HEK293T (cell line): ENCODE data around the gene L3MBTL3.
"Not testable (repeated sequence)": the region's sequence is repeated elsewhere in the genome, so short reads cannot be mapped to it uniquely, and the experiment has no call there.

Source experiments
- CTCF ChIA-PET: fragments of 350-600 bp; formaldehyde crosslinking; extraction: SDS; loops from one replicate; lab custom pipeline; 2021; ENCODE audit warnings: antibody characterized with exemption, inconsistent platforms; lab: Yijun Ruan, JAX
- POLR2A ChIA-PET: fragments of 350-600 bp; formaldehyde crosslinking; extraction: SDS; loops from one replicate; lab custom pipeline; 2020; ENCODE audit warnings: antibody characterized with exemption, inconsistent platforms; lab: Yijun Ruan, JAX
- DNase-seq: peaks from one replicate; pipeline ENCODE4 v3.0.0; 2012; ENCODE audit warnings: mixed read lengths; ENCODE audit errors: extremely low spot score
- ARNT ChIP-seq: fragments of 450-650 bp; IDR thresholded peaks from 2 replicates; pipeline ENCODE4 v1.6.1; 2017; ENCODE audit warnings: mild to moderate bottlenecking
- BHLHE40 ChIP-seq: fragments of 450-650 bp; IDR thresholded peaks from 2 replicates; pipeline ENCODE4 v1.6.1; 2016; ENCODE audit warnings: mild to moderate bottlenecking, moderate library complexity, borderline replicate concordance
- CTBP1 ChIP-seq: fragments of 450-650 bp; IDR thresholded peaks from 2 replicates; pipeline ENCODE4 v1.6.1; 2016; ENCODE audit warnings: borderline replicate concordance
- ELF4 ChIP-seq: fragments of 450-650 bp; IDR thresholded peaks from 2 replicates; pipeline ENCODE4 v1.6.1; 2017; ENCODE audit warnings: antibody characterized with exemption
- FOXA1 ChIP-seq: fragments of 450-650 bp; IDR thresholded peaks from 2 replicates; pipeline ENCODE4 v1.6.1; 2016; ENCODE audit warnings: mild to moderate bottlenecking
- FOXK2 ChIP-seq: fragments of 450-650 bp; IDR thresholded peaks from 2 replicates; pipeline ENCODE4 v1.6.1; 2016; ENCODE audit warnings: mild to moderate bottlenecking
- FOXM1 ChIP-seq: fragments of 450-650 bp; IDR thresholded peaks from 2 replicates; pipeline ENCODE4 v1.6.1; 2017; ENCODE audit warnings: mild to moderate bottlenecking, borderline replicate concordance
- HDGF ChIP-seq: fragments of 450-650 bp; IDR thresholded peaks from 2 replicates; pipeline ENCODE4 v1.6.1; 2017; ENCODE audit warnings: antibody characterized with exemption, borderline replicate concordance
- L3MBTL2 ChIP-seq: fragments of 450-650 bp; conservative IDR thresholded peaks from 2 replicates; pipeline ENCODE4 v1.6.1; 2016; ENCODE audit warnings: mild to moderate bottlenecking
- LEF1 ChIP-seq: fragments of 450-650 bp; IDR thresholded peaks from 2 replicates; pipeline ENCODE4 v1.6.1; 2017; ENCODE audit warnings: mild to moderate bottlenecking, borderline replicate concordance
- NFRKB ChIP-seq: fragments of 450-650 bp; IDR thresholded peaks from 2 replicates; pipeline ENCODE4 v1.6.1; 2016; ENCODE audit warnings: mild to moderate bottlenecking, moderate library complexity
- SP1 ChIP-seq: fragments of 450-650 bp; IDR thresholded peaks from 2 replicates; pipeline ENCODE4 v1.6.1; 2017
- SUZ12 ChIP-seq: fragments of 450-650 bp; IDR thresholded peaks from 2 replicates; pipeline ENCODE4 v1.6.1; 2016; ENCODE audit warnings: mild to moderate bottlenecking
- TARDBP ChIP-seq: fragments of 450-650 bp; IDR thresholded peaks from 2 replicates; pipeline ENCODE4 v1.6.1; 2016
- ZNF384 ChIP-seq: fragments of 450-650 bp; IDR thresholded peaks from 2 replicates; pipeline ENCODE4 v1.6.1; 2016
- TF ChIP-seq, protein P1 (sequence below): fragments of 450-650 bp; IDR thresholded peaks from 2 replicates; pipeline ENCODE4 v1.6.1; 2016

The L3MBTL3 gene

DNA sequence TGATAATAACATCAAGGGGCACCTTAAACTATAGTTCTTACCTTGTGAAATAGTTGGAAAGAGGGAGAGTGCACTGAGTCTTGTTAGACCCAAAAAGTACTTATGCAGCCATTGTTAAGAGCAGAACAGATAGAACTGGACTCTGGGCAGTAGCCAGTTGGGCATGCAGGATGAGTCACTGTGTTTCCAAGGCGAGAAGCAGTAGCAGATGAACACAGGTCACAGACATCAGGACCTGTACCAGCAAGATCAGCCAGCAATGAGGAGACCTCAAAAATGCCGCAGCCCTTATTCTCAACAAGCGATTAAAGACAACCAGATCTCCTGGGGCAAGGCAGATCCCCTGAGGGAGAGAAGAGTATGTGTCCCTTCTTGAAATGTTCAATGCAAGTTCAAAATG, 125.3 kb downstream of the L3MBTL3 start:
- DNase-seq = no peak
- POLR2A ChIA-PET = interaction anchor here (0.7 kb wide), 1 partner anchor 1592 kb away, joined by 3 read pairs; no protein-coding TSS in a partner anchor
- TF ChIP-seq CTBP1 (no peak), SUZ12 (no peak), ZNF384 (no peak), BHLHE40 (no peak), ARNT (no peak), NFRKB (no peak), LEF1 (no peak), FOXK2 (no peak)
- CTCF ChIA-PET = no interaction called here

DNA sequence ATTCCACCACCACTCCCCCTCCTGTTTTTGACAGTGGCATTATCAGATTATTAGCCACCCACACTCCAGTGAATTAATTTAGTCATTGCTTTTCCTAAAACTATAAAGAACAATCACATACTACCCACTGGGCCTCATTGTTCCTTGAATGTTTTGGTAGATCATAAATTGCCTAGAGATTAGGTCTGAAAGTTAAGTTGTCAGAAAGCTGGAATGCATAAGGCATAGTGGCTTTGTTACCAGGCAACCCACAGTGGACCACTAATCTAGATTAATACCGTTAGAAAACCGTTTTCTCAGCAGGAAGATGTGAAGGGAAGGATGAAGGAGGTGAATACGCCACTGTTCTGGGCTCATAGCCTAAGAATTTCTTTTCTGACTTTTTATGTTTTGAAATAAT, 128.7 kb downstream of the L3MBTL3 start:
- POLR2A ChIA-PET = no interaction called here
- CTCF ChIA-PET = no interaction called here
- no peak for TF ChIP-seq SP1
- no peak for TF ChIP-seq L3MBTL2
- no peak for TF ChIP-seq ZNF384
- TF ChIP-seq SUZ12 = no peak
- no peak for TF ChIP-seq BHLHE40
- TF ChIP-seq ELF4 = no peak
- TF ChIP-seq FOXK2 = no peak
- no peak for TF ChIP-seq ARNT
- TF ChIP-seq, protein P1, sequence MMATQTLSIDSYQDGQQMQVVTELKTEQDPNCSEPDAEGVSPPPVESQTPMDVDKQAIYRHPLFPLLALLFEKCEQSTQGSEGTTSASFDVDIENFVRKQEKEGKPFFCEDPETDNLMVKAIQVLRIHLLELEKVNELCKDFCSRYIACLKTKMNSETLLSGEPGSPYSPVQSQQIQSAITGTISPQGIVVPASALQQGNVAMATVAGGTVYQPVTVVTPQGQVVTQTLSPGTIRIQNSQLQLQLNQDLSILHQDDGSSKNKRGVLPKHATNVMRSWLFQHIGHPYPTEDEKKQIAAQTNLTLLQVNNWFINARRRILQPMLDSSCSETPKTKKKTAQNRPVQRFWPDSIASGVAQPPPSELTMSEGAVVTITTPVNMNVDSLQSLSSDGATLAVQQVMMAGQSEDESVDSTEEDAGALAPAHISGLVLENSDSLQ = no peak
- no peak for TF ChIP-seq LEF1
- no peak for TF ChIP-seq TARDBP
- no peak for TF ChIP-seq CTBP1
- TF ChIP-seq FOXM1 = no peak
- no peak for TF ChIP-seq HDGF
- TF ChIP-seq FOXA1 = no peak
- no peak for DNase-seq

DNA sequence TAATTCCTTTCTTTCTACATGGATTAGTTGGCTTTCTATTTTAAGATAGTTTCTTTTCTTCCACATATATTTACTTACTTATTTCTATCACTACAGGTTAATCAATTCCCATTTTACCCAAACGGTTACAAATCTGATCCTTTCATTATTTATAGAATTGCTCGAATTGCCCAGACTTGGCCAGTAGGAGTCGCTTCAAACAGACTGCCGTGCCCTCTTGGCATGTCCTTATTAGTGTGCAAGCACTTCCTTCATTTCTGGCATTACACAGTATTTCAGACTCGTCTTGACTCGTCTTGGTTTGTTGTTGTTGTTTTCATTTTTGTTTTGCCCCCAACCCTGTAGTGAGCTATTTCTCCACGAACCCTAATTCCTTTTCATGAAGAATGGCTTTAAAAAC, 129.8 kb downstream of the L3MBTL3 start:
- CTCF ChIA-PET = no interaction called here
- DNase-seq = peak; percentile 16
- TF ChIP-seq BHLHE40 = no peak
- TF ChIP-seq L3MBTL2 = no peak
- TF ChIP-seq TARDBP = no peak
- TF ChIP-seq ARNT = no peak
- TF ChIP-seq CTBP1 = no peak
- TF ChIP-seq SUZ12 = no peak
- TF ChIP-seq ZNF384 = no peak
- no peak for TF ChIP-seq FOXK2
- TF ChIP-seq LEF1 = no peak
- TF ChIP-seq HDGF = no peak
- TF ChIP-seq, protein P1 = no peak
- TF ChIP-seq FOXA1 = no peak
- TF ChIP-seq SP1 = no peak
- TF ChIP-seq FOXM1 = no peak
- no peak for TF ChIP-seq ELF4

DNA sequence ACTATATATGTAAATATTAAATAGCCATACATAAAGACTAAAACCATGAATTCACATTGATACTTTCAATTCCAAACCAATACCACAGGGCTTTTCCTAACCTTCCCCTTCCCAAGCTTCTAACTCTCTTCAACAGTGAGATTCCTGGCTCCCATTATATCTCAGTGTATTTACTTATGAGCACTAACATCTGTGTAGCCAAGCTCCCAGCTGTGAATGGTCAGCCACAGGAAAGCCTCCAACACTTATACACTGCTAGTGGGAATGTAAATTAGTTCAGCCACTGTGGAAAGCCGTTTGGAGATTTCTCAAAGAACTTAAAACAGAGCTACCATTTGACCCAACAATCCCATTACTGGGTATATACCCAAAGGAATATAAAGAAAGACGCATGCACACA, 130.6 kb downstream of the L3MBTL3 start:
- POLR2A ChIA-PET, DNase-seq, CTCF ChIA-PET: not testable (repeated sequence)

More for the DNA sequence above, 129.8 kb downstream of the L3MBTL3 start:
- POLR2A ChIA-PET = no interaction called here

DNA sequence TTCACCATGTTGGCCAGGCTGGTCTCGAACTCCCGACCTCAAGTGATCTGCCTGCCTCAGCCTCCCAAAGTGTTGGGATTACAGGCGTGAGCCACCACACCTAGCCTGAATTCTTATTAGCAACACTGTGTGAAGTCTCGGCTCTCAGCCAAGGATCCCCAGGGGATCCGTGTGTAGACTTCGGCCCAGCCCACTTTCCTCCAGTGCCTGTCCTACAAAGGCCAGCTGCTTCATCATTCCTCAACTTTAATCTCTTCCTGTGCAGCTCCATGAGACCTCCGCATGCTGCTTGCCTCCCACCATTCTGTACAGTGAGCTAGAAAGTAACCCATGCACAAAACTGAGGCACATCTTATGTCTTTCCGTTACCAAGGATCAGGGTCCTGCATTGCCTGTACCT, 132.5 kb downstream of the L3MBTL3 start:
- no peak for TF ChIP-seq HDGF
- TF ChIP-seq FOXM1 = no peak
- TF ChIP-seq, protein P1 = no peak
- no peak for TF ChIP-seq SUZ12
- TF ChIP-seq LEF1 = no peak
- no peak for TF ChIP-seq ARNT
- no peak for TF ChIP-seq TARDBP
- no peak for TF ChIP-seq NFRKB
- TF ChIP-seq SP1 = no peak
- TF ChIP-seq CTBP1 = no peak
- TF ChIP-seq ELF4 = no peak
- no peak for TF ChIP-seq FOXK2
- TF ChIP-seq FOXA1 = no peak
- TF ChIP-seq L3MBTL2 = no peak
- no peak for TF ChIP-seq ZNF384
- TF ChIP-seq BHLHE40 = no peak
- ChIA-PET CTCF (no interaction called here), POLR2A (no interaction called here)
- DNase-seq = no peak

DNA sequence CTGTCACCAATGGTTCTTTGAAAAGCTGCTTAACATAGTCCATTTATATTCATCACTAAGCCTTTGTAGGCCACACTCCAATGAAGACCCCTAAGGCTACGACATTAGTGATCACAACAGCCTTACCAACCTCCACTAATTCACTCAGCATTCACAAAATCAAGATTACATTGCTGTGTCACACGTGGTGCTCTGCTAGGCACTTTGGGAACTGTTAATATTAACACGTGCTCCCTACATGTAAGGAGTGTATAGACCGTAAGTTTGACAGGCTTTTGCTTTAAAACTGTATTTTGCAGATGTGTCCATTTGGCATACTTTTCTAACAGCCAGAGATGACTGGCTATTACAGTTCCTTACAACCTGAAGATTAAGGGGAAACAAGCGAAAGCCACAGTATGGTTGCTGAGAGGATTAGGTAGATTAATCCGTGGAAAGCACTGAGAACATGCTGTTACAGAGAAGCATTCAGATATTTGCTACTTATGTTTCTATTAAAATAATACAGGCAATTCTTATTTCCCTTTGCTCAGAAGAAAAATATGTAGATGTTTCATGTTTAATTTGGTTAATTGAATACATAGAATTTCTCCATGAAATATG, 134.6 kb downstream of the L3MBTL3 start:
- TF ChIP-seq, protein P1 = no peak
- TF ChIP-seq BHLHE40 = no peak
- TF ChIP-seq LEF1 = no peak
- no peak for TF ChIP-seq FOXK2
- TF ChIP-seq ELF4 = no peak
- no peak for TF ChIP-seq CTBP1
- no peak for TF ChIP-seq ARNT
- no peak for TF ChIP-seq SP1
- TF ChIP-seq FOXM1 = no peak
- no peak for TF ChIP-seq ZNF384
- TF ChIP-seq L3MBTL2 = no peak
- TF ChIP-seq HDGF = no peak
- no peak for TF ChIP-seq NFRKB
- no peak for TF ChIP-seq FOXA1
- no peak for TF ChIP-seq TARDBP
- no peak for TF ChIP-seq SUZ12
- no peak for DNase-seq
- CTCF ChIA-PET = no interaction called here
- POLR2A ChIA-PET = no interaction called here
